ENCODE measurements around the gene PTK7. TPM values are rescaled to one million over a fixed set of nuclear protein-coding genes. Genes with fewer than 3 reads are reported as not detected.

PTK7 gene
- total and polyA plus RNA-seq, 2 of the 8 experiments (the other 6 are each of a cell fraction or from before 2014, with no cell fraction given) = 110 to 138 TPM

DNA sequence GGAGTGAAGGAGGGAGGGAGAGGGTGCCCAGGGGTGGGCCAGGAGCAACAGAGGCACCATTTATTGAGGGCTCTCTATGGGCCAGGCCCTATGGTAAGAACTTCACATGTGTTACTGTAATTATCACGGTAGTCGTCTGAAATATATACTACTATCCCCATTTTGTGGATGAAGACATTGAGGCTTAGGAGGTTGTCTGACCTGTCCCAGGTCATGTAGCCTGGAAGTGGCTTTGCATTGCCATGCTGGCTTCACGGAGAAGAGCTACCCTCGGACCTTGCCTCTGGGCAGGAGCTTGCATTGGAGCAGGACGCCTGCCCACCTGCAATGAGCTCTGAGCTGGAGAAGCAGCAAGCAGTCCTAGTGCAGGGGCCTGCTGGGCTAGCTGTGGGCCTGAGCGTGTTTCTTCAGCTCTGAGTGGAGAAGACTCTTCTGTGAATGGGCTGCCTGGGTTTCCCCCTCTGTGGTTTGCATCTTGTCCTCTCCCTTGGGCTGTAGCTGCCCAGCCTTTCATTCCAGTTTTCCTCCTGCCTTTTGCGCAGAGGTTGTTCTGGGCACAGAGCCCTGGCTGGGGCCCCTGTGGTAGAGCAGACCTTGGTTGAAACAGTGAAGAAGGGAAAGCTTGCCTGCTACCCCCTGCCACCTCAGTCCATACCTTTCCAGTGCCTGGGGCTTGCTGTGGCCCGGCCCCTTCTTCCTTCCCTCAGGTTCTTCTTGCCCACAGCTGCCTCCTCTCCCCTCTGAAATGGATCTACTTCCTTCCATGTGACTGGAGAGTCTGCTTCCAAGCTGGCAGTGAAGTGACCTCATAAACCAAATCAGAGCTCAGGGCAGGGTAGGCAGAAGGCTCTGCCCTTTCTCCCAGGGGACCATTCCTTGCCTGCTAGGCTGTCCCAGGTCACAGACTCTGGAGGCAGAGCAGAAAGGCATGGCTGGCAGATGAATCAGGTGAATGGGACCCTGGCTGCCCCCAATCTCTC lies 70.9 kb downstream of the PTK7 start:
- DNase-seq (ENCODE audit: low read depth in 1 of 2, low spot score in 2 of 2) = no peak
- Histone ChIP-seq H3K4me2 (ENCODE audit: insufficient read depth in 1 of 2, low read depth in 2 of 2, low read length in 2 of 2) (no peak overlapping the region), H3K14ac (ENCODE audit: insufficient read length) (no peak overlapping the region), H4K8ac (ENCODE audit: extremely low read depth, insufficient read depth, low read length) (no peak overlapping the region), H2BK5ac (ENCODE audit: low read depth, low read length) (no peak overlapping the region), H4K91ac (replicated peaks; ENCODE audit: insufficient read length, low read length) (no peak overlapping the region), H3K4me1 (replicated peaks in 1 of 4; ENCODE audit: control insufficient read depth in 3 of 4, insufficient read depth in 4 of 4, low read length in 3 of 4) (peaks cover 0 to 6% (median 3%) of the 10 kb centered on the region in 4 experiments; a peak in 3 of 7 replicates), H2AFZ (ENCODE audit: low read length) (no peak overlapping the region), H3K23ac (ENCODE audit: insufficient read length) (no peak overlapping the region), H3K79me2 (ENCODE audit: control insufficient read depth in 1 of 2, insufficient read depth in 2 of 2, low read length in 2 of 2) (no peaks in the 10 kb centered on the region), H3K36me3 (ENCODE audit: control insufficient read depth in 2 of 4, insufficient read depth in 4 of 4, low read length in 3 of 4) (peaks cover 6 to 15% (median 6%) of the 10 kb centered on the region in 4 experiments; a peak in 5 of 8 replicates), H2BK12ac (ENCODE audit: low read depth, low read length) (no peak overlapping the region), H3K9ac (replicated peaks in 1 of 4; ENCODE audit: extremely low read depth in 1 of 4, low read depth in 3 of 4, low read length in 3 of 4) (no peak overlapping the region), H3K18ac (ENCODE audit: extremely low read depth, low read length) (no peak overlapping the region), H3K4me3 (ENCODE audit: extremely low read depth in 1 of 4, insufficient read depth in 2 of 4, low read depth in 3 of 4, low read length in 4 of 4) (no peak overlapping the region), H3K56ac (replicated peaks; ENCODE audit: insufficient read length, low read depth, low read length) (no peak overlapping the region), H3K9me3 (ENCODE audit: insufficient read depth in 2 of 2, low read depth in 1 of 2, low read length in 1 of 2) (no peaks in the 10 kb centered on the region), H4K20me1 (replicated peaks in 1 of 2; ENCODE audit: control insufficient read depth in 1 of 2, insufficient read depth in 2 of 2, low read length in 2 of 2) (no peaks in the 10 kb centered on the region), H2AK5ac (ENCODE audit: low read depth, low read length) (no peak overlapping the region), H4K5ac (ENCODE audit: insufficient read length, low read depth, low read length) (no peak overlapping the region), H3K27me3 (replicated peaks in 1 of 4; ENCODE audit: control insufficient read depth in 3 of 4, extremely low read depth in 1 of 4, insufficient read depth in 3 of 4, low read length in 3 of 4) (no peaks in the 10 kb centered on the region), H3K27ac (ENCODE audit: low read depth, low read length) (no peak overlapping the region), H2BK120ac (replicated peaks; ENCODE audit: low read depth, low read length) (no peak overlapping the region), H2BK20ac (ENCODE audit: low read length) (no peak overlapping the region), H2BK15ac (ENCODE audit: low read length) (no peak overlapping the region), H3K79me1 (ENCODE audit: low read depth, low read length) (no peaks in the 10 kb centered on the region), H3K23me2 (ENCODE audit: low read depth, low read length) (no peaks in the 10 kb centered on the region), H3K4ac (replicated peaks; ENCODE audit: insufficient read length, low read depth, low read length) (no peak overlapping the region)
- 88% methylated on average over 8 of the region's 8 CpGs; no CpG with 5 or more reads in 1 of the 2 experiments for WGBS, 2 experiments (ENCODE audit: extremely low coverage in 1 of 2, insufficient coverage in 1 of 2, insufficient read length in 1 of 2, insufficient replicate concordance in 2 of 2, low coverage in 1 of 2, low lambda C conversion rate in 2 of 2, missing lambda C conversion rate in 1 of 2)
- ChIA-PET CTCF (ENCODE audit: partially characterized antibody) (interaction anchor here (0.6 to 1.9 kb wide), 15 partner anchors 16 to 184 kb away, joined by 3 to 6 read pairs (median 3); partner anchors contain the start of gene DNPH1), POLR2A (ENCODE audit: partially characterized antibody) (interaction anchor here (0.6 to 1.2 kb wide), 4 partner anchors 23 to 167 kb away, joined by 3 to 4 read pairs (median 4); partner anchors contain the start of gene PEX6)
- FAIRE-seq = no peak
- TF ChIP-seq SIRT6 (IDR thresholded peaks at IDR 0.05; ENCODE audit: low read length) = no peak
- TF ChIP-seq CHD2 (IDR thresholded peaks at IDR 0.05; ENCODE audit: low read length) = no peak
- TF ChIP-seq CEBPB (IDR thresholded peaks at IDR 0.05; ENCODE audit: low read depth, low read length) = no peak
- no peak for TF ChIP-seq RXRA (IDR thresholded peaks at IDR 0.05; ENCODE audit: insufficient read depth, low read depth, low read length)
- TF ChIP-seq BRCA1 (IDR thresholded peaks at IDR 0.05; ENCODE audit: low read depth, low read length) = no peak
- no peak for TF ChIP-seq RNF2 (IDR thresholded peaks at IDR 0.05; ENCODE audit: borderline replicate concordance, low read depth, low read length, missing control alignments, poor library complexity, severe bottlenecking)
- TF ChIP-seq ZNF274 (IDR thresholded peaks at IDR 0.05; ENCODE audit: borderline replicate concordance, extremely low read depth, low read length) = no peak
- TF ChIP-seq KDM5A (IDR thresholded peaks at IDR 0.05; ENCODE audit: low read length) = no peak
- no peak for TF ChIP-seq BACH1 (IDR thresholded peaks at IDR 0.05; ENCODE audit: low read length)
- TF ChIP-seq CHD1 (IDR thresholded peaks at IDR 0.05; ENCODE audit: low read depth, low read length) = no peak
- TF ChIP-seq SAP30 (IDR thresholded peaks at IDR 0.05; ENCODE audit: insufficient read depth, insufficient replicate concordance, low read length) = no peak
- no peak for TF ChIP-seq KDM4A (IDR thresholded peaks at IDR 0.05; ENCODE audit: low read depth, low read length, severe bottlenecking)
